GM23338 (cell line): ENCODE data around the gene TMEM59.

Experiments
- EZH2 ChIP-seq: fragments of 200-600 bp; sonication (generic); IDR thresholded peaks from one replicate; pipeline ENCODE4 v1.8.0; 2017; ENCODE audit warnings: antibody characterized with exemption, mild to moderate bottlenecking, low read depth; ENCODE audit not compliant: unreplicated experiment
- POLR2AphosphoS5 ChIP-seq: IDR thresholded peaks from 2 replicates; pipeline ENCODE4 v1.6.1; 2016; ENCODE audit warnings: antibody characterized with exemption, low read depth

DNA sequence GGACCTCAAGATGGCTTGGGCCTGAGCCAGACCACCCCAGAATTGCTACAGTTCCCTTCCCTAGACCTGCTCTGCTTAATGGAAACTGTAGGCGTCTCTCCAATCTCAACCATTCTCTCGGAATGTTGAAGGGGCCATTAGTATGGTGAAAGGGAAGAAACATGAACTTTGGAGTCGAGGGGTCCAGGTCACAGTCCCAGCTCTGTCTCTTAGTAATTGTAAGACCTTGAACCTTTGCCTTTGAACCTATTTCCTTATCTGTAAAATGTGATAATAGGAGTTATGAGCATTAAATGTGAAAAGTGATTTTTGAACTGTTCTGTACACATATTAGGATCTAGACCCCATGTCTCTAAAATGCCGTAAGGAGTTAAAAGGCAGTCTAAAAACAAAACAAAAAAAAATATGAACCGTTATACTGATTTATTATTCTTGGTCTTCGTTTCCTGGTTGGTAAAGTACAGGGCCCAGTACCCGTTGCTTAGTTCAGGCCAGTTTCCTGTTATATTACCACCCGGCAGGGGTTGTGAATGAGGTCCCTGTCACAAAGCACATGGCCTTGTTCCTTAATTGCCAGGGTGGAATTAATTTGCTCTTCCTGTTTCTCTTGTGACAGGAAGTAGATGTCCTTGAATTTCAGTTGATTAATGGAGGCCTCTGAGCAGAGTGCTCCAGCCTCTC, 42.7 kb upstream of the TMEM59 start:
- TF ChIP-seq EZH2 (no peak), POLR2AphosphoS5 (no peak)
